ENCODE measurements around the gene TOLLIP. TPM values are rescaled to one million over a fixed set of nuclear protein-coding genes. Genes with fewer than 3 reads are reported as not detected.

The TOLLIP gene
- total and polyA plus RNA-seq, 2 of the 4 experiments (the other 2 are of a cell fraction), result 19.7 to 42.9 TPM

DNA sequence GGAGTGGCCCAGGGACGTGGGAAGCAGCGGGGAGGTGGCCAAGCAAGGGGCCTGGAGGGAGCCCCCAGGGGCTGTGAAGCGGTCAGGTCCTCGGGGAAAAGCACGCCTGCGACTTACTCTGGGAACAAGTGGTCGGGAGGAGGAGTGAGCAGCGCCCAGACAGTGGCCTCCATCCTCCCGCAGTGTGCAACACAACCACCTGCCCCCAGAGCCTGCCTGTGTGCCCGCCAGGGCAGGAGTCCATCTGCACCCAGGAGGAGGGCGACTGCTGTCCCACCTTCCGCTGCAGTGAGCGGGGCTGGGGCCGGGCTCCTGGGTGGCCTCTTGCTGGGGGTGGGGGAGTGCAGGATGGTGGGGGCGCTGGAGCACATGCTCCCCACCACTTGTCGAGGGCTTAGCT lies 51.5 kb downstream of the TOLLIP start:
- no peak overlapping the region for H4K5ac ChIP-seq (ENCODE audit: low read depth, low read length)
- no peak for ATAC-seq (ENCODE audit: low read depth)
- no TSS peak for BruUV-seq (replicated peaks)
- no peak overlapping the region for H2BK20ac ChIP-seq (ENCODE audit: low read depth, low read length)
- no peak overlapping the region for H2BK120ac ChIP-seq (ENCODE audit: low read depth, low read length)
- H2BK5ac ChIP-seq (ENCODE audit: low read depth, low read length, poor library complexity, severe bottlenecking), result no peak overlapping the region
- no peak overlapping the region for H4K8ac ChIP-seq (ENCODE audit: low read depth in 2 of 2, low read length in 2 of 2)
- H3K56ac ChIP-seq (ENCODE audit: extremely low read depth, insufficient read depth, low read length), result no peak overlapping the region
- ChIA-PET CTCF (no interaction called here), POLR2A (ENCODE audit: unreplicated experiment) (no interaction called here)
- intact Hi-C loops (cut with micrococcal nuclease) (no loop called here), in situ Hi-C loops (cut with MboI; ENCODE audit: low sequenced_read_pairs) (no loop called here), dilution Hi-C loops (cut with HindIII; ENCODE audit: low sequenced_read_pairs, unreplicated experiment) (no loop called here)
- H3K9ac ChIP-seq (ENCODE audit: low read depth, low read length), result no peak overlapping the region
- H3K9me1 ChIP-seq (ENCODE audit: insufficient read depth, low read length), result no peaks in the 10 kb centered on the region
- no peak overlapping the region for H3K18ac ChIP-seq (ENCODE audit: low read depth, low read length)
- no peak overlapping the region for H3K4me3 ChIP-seq (ENCODE audit: insufficient read depth, low read depth, low read length)
- H3K9me3 ChIP-seq (ENCODE audit: control insufficient read depth, insufficient read depth, low read length), result peaks cover 2% of the 10 kb centered on the region; the same call in 1 of the 2 replicates
- TF ChIP-seq POLR2A (IDR thresholded peaks at IDR 0.05; ENCODE audit: low read depth, low read length) (no peak), BHLHE40 (IDR thresholded peaks at IDR 0.05; ENCODE audit: low read depth, low read length) (no peak), MXI1 (IDR thresholded peaks at IDR 0.05; ENCODE audit: borderline replicate concordance, low read depth, low read length) (no peak), ELK1 (IDR thresholded peaks at IDR 0.05; ENCODE audit: borderline replicate concordance, low read depth, low read length) (no peak), SMC3 (IDR thresholded peaks at IDR 0.05; ENCODE audit: low read depth, low read length) (no peak), MAZ (IDR thresholded peaks at IDR 0.05; ENCODE audit: borderline replicate concordance, low read depth, low read length) (no peak), CEBPB (IDR thresholded peaks at IDR 0.05; ENCODE audit: low read depth, low read length) (no peak), RAD21 (IDR thresholded peaks at IDR 0.05; ENCODE audit: low read length) (no peak), RFX5 (IDR thresholded peaks at IDR 0.05; ENCODE audit: low read depth, low read length) (no peak), RCOR1 (IDR thresholded peaks at IDR 0.05; ENCODE audit: insufficient replicate concordance, low read length) (no peak), MAFK (IDR thresholded peaks at IDR 0.05; ENCODE audit: low read depth, low read length) (no peak), FOS (IDR thresholded peaks at IDR 0.05; ENCODE audit: low read depth, low read length) (no peak), NFE2L2 (IDR thresholded peaks at IDR 0.05; ENCODE audit: low read depth, low read length) (no peak), CHD1 (IDR thresholded peaks at IDR 0.05; ENCODE audit: low read depth, low read length) (no peak), CTCF (conservative IDR thresholded peaks at IDR 0.05; ENCODE audit: low read depth, low read length) (no peak)
- TF ChIP-seq, protein P1, sequence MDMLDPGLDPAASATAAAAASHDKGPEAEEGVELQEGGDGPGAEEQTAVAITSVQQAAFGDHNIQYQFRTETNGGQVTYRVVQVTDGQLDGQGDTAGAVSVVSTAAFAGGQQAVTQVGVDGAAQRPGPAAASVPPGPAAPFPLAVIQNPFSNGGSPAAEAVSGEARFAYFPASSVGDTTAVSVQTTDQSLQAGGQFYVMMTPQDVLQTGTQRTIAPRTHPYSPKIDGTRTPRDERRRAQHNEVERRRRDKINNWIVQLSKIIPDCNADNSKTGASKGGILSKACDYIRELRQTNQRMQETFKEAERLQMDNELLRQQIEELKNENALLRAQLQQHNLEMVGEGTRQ (IDR thresholded peaks at IDR 0.05; ENCODE audit: low read depth, low read length), result no peak
- no peak overlapping the region for H4K91ac ChIP-seq (ENCODE audit: insufficient read depth, low read depth, low read length)
- no peak overlapping the region for H2AFZ ChIP-seq (replicated peaks; ENCODE audit: low read length, poor library complexity)
- no peaks in the 10 kb centered on the region for H4K20me1 ChIP-seq (ENCODE audit: insufficient read depth, low read length)
- H3K79me1 ChIP-seq (ENCODE audit: low read depth in 1 of 2, low read length in 2 of 2), result no peaks in the 10 kb centered on the region
- H2BK15ac ChIP-seq (ENCODE audit: low read depth, low read length), result no peak overlapping the region
- no peaks in the 10 kb centered on the region for H3K36me3 ChIP-seq (ENCODE audit: control insufficient read depth, insufficient read depth, low read length)
- no peak overlapping the region for H3K14ac ChIP-seq (replicated peaks; ENCODE audit: low read depth, low read length)
- no peaks in the 10 kb centered on the region for H3K27me3 ChIP-seq (ENCODE audit: control insufficient read depth, insufficient read depth, low read length)
- no peak overlapping the region for H2AK5ac ChIP-seq (ENCODE audit: low read depth, low read length)
- no peak overlapping the region for H2AK9ac ChIP-seq (replicated peaks; ENCODE audit: low read depth, low read length, poor library complexity)
- no peak overlapping the region for H3K23ac ChIP-seq (ENCODE audit: low read depth, low read length)
- no peak overlapping the region for H3K27ac ChIP-seq (ENCODE audit: insufficient read depth, low read length)
- peaks cover 7% of the 10 kb centered on the region for H3K4me1 ChIP-seq (ENCODE audit: control insufficient read depth, insufficient read depth, low read length)
- H3K4ac ChIP-seq (ENCODE audit: low read depth, low read length), result no peak overlapping the region
- H3K4me2 ChIP-seq (ENCODE audit: low read depth, low read length), result no peak overlapping the region
- DNase-seq, result no peak
- WGBS, 2 experiments (ENCODE audit: extremely low coverage in 2 of 2, insufficient read length in 1 of 2), result 76% methylated on average over 5 of the region's 16 CpGs; no CpG with 5 or more reads in 1 of the 2 experiments

Data from IMR-90 (cell line).